CD4-positive, alpha-beta T cell treated with Interleukin-15 for 4 hours (primary cell): ENCODE results near the gene ADAMTSL1.

Experiments used
- DNase-seq: peaks from one replicate; pipeline ENCODE4 v3.0.0-alpha.2; 2020; ENCODE audit warnings: low spot score

Gene ADAMTSL1

GRCh38 chr9:18461496-18461895 lies 12.5 kb upstream of the ADAMTSL1 start:
- DNase-seq: no peak

DNA sequence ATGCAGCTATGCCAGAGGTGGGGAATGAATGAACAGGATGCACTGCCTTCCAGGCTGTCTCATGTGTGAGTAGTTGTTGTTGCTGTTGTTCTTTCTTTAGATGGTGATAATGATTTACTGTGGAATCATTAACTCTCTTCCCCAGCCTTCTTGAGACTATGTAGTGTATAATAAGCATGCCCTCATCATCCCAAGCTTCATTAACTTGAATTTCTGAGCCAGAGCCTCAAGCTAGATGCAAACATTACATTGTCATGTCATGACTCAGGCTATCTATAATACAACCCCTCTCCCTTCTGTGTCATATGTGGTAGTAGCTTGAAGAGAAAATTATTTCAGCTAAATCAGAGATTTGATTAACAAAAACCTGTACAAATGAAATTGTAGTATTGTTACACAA lies 10.0 kb upstream of the ADAMTSL1 start:
- no peak for DNase-seq

GRCh38 chr9:18466101-18466500 lies 7.9 kb upstream of the ADAMTSL1 start:
- no peak for DNase-seq

DNA sequence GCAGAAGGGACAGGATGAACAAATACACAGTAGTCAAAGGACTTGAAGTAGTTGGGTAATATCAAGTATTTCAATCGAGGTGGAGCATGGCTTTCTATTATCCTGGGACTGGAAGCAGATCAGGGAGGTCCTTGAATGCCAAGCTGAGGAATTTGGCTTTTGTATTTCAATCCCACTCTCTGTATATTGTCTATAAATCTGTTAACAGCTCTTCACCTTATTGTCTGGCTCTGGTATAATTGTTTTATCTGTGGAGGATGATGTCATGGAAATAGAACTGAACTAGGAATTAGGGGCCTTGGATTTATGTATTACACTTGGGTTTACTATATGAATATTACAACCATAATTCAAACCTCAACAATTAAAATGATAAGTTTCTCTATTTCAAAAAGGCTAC lies 6.3 kb upstream of the ADAMTSL1 start:
- no peak for DNase-seq

GRCh38 chr9:18472435-18472834 lies 1.5 kb upstream of the ADAMTSL1 start:
- no peak for DNase-seq

DNA sequence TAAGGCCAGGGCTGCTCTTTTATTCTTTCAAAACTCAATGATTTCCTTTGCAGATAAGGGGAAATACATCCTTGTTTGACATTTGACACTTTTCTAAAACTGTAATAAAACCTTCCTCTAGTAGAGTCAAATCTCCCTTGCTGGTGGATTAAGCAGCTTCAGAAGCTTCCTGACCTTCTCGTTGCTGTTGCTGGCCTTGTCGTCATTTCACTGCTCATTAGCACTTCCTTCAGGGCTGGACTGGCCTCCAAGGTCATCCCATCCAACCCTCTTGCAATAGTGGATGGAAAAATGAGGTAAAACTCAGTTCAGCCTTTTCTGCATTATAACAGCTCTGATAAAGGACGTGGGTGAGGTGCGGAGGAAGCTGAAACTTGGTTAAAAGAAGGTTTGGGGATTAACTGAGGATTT lies 1.1 kb upstream of the ADAMTSL1 start:
- DNase-seq: no peak

- no peak for DNase-seq
Observed at GRCh38 chr9:18474783-18475182, 830 bp downstream of the ADAMTSL1 start.

GRCh38 chr9:18477121-18477660 lies 3.2 kb downstream of the ADAMTSL1 start:
- DNase-seq: no peak

DNA sequence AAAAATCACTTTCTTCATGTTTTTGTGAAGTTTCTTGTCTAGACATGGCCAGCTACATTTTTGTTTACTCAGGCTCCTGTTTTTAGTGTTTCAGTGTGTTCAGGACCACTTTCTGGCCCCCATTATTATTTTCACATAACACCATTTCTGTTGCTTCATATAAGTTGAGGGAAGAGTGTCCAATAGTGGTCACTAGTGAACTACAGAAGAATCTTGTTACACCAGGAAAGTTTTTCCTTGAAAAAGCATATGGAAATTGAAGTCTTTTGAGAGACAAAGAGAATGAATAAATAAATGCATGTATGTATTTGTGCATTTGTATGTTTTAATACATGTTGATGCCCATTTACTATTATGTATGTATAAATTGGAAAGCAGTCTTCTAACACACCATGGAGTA lies 3.8 kb downstream of the ADAMTSL1 start:
- no peak for DNase-seq

DNA sequence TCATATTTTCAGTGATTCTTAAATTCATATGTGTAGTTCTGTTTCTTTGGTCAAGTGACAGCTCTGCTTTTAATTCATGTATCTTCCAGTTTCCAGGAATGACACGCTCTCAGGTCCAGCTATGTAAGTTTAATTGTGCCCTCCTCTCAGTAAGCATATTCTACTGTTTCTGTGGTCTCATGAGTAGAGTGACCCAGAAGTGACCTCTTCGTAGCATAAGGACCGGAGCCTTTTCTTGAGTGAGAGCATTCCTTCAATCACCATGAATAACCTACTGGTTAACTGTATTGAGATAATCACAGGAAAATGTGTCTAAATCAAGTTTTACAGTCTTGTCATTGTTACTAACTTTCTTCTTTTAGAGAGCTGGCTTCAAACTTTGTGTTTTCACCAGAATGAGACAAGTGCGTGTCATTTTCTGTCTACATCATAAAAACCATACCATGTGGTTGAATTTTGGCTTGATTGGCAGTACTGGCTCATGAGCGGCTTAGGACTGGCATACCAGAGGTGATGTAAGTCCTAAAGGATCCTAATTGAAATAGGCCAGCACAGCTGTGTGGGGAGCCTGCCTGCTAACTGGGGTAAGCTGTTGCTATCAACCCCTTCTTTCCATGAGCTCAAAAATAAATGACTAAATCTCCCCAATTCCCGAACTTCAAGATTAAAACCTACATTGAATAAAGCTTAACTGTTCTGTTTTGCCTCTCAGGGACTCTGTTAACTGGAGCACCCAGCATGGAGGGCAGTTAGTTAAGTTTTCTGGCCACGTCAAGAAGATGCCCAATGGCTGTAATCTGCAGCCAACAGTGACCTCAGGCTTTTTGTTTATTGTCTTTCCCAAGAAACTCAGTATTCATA lies 4.8 kb downstream of the ADAMTSL1 start:
- no peak for DNase-seq

- DNase-seq: no peak
Observed at GRCh38 chr9:18479405-18479804, 5.5 kb downstream of the ADAMTSL1 start.

GRCh38 chr9:18480662-18481093 lies 6.7 kb downstream of the ADAMTSL1 start:
- no peak for DNase-seq

- no peak for DNase-seq
Observed at GRCh38 chr9:18482371-18482770, 8.4 kb downstream of the ADAMTSL1 start.

GRCh38 chr9:18485714-18486113 lies 11.8 kb downstream of the ADAMTSL1 start:
- no peak for DNase-seq

DNA sequence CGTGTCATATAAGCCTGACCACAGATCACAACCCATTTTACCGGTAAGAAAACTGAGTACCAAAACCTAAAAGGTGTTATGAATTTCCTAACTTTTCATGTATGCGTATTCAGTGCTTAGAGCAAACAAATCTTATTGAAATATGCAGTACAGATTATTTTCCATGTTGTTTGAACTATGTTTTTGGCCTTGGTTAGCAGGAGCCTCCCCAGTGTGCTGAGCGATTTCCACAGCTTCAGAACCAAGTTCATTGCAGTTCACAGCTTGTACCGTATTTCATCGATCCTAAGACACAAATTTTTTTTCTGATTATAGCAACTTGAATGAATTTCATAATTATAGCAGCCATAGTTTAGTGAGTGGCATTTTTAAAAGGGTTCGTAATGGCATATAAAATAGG lies 13.7 kb downstream of the ADAMTSL1 start:
- no peak for DNase-seq

DNA sequence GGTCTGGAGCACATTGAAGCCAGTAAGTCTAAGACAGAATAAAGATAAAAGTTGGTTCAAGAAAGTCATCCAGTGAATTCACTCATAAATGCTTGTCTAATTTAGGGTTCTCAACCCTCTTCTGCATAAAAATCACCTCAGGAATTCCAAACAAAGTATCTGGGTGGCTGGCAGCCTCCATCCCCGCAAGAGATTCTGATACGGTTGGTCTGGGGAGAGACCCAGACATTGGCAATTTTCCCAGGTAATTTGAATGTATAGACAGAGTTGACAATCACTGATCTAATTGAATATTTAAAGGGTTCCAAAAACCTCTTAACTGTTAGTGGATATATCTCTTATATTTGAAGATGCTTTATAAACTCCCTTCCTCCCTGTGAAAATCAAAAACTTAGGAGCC lies 14.9 kb downstream of the ADAMTSL1 start:
- DNase-seq: no peak

DNA sequence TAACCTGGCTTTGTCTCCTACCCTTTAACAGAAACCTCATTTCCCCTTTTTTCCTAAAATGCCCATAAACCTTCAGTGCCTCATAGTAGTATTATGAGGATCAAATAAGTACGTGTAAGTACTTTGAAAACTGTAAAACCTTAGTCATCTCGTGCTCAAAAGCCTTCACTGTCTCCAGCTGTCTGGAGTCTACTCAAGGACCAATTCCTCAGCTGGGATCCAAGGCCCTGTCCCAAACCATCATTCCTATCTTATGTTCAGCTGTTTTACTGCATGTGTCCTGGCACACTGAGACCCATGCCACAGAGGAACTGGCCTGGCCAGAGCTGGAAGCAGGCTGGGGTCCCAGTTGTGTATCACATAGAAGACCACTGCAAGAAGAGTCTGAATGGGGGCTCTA lies 15.9 kb downstream of the ADAMTSL1 start:
- DNase-seq: no peak

- DNase-seq: no peak
Observed at GRCh38 chr9:18490641-18491370, 16.9 kb downstream of the ADAMTSL1 start.

GRCh38 chr9:18492612-18493011 lies 18.7 kb downstream of the ADAMTSL1 start:
- DNase-seq: no peak

DNA sequence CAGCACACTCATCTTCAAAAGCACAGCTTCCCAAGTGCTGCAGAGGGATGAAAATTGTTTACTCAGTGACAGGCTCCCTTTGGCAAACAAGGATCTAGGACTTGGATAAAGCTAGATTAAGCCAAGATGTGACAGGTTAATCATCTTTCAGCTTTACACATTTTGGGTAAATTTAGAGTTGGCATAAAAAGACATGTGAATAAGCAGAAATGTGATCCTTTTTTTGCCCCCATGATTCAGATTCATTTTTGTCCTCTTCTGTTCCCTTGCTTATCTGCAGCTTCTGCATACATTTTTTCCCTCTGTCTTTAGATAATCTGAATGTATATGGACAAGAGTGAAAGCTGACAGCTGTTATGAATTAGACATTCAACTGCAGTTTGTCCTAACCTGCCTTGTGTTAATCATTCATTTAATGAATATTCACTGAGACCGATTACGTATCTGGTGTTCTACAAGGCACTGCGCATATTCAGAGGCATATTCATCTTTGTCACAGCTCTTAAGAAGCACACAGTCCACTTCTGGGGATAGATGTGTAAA lies 19.6 kb downstream of the ADAMTSL1 start:
- DNase-seq: no peak

- DNase-seq: no peak
Observed at GRCh38 chr9:18495065-18495464, 21.1 kb downstream of the ADAMTSL1 start.

DNA sequence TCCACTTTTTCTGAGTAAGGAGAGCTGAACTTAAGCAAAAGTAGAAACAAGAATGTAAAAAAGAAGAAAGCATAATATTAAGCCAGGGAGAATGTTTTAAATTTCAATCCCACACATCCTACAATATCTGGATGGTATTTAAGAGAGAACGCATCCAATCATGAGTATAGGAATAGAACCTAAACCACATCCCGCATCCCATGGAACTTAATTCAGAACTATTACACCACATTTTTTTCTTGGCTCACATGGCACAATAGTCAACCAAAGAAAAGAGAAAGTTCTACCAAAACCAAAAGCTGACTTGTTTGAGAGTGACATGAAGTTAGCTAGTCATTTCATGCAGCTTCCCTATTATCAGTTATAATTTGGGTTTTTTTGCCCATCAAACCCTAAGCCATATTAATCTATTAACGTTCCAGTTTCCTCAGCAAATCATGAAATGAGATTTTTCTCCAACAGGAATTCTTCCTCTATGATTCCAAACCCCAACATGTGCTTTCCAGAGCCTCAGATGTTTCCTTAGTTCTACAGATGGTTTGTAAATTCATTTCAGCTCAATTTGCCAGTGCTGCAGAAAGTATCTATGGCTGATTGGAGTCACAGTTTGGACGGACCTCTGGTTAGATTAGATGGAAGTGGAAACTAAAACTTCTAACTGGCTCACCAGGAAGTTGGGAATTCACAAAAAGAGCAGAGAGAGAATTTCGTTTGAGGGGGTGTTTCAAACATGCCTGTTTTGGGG lies 22.5 kb downstream of the ADAMTSL1 start:
- no peak for DNase-seq
